ENCODE results near the gene TCP11L1.
"Not testable (repeated sequence)": the region's sequence is repeated elsewhere in the genome, so short reads cannot be mapped to it uniquely, and the experiment has no call there.

Gene TCP11L1

GRCh38 chr11:33033493-33033892 is 5.9 kb upstream of the TCP11L1 start:
- DNase-seq (ENCODE audit: low read depth), result no peak

GRCh38 chr11:33035011-33035410 is 4.4 kb upstream of the TCP11L1 start:
- DNase-seq (ENCODE audit: low read depth), result no peak

- peak; percentile 7 for DNase-seq (ENCODE audit: low read depth)
Observed at GRCh38 chr11:33040033-33040861, 875 bp downstream of the TCP11L1 start.

GRCh38 chr11:33040862-33041453 is 1.6 kb downstream of the TCP11L1 start:
- no peak for DNase-seq (ENCODE audit: low read depth)

GRCh38 chr11:33043221-33043830 is 4.0 kb downstream of the TCP11L1 start:
- DNase-seq (ENCODE audit: low read depth), result no peak

- DNase-seq (ENCODE audit: low read depth), result no peak
Observed at GRCh38 chr11:33044285-33044756, 4.9 kb downstream of the TCP11L1 start.

GRCh38 chr11:33045551-33046255 is 6.3 kb downstream of the TCP11L1 start:
- DNase-seq (ENCODE audit: low read depth), result no peak

GRCh38 chr11:33048701-33049100 is 9.3 kb downstream of the TCP11L1 start:
- DNase-seq (ENCODE audit: low read depth), result not testable (repeated sequence)

GRCh38 chr11:33049565-33050408 is 10.4 kb downstream of the TCP11L1 start:
- DNase-seq (ENCODE audit: low read depth), result not testable (repeated sequence)

GRCh38 chr11:33052231-33052630 is 12.9 kb downstream of the TCP11L1 start:
- DNase-seq (ENCODE audit: low read depth), result no peak

- no peak for DNase-seq (ENCODE audit: low read depth)
Observed at GRCh38 chr11:33055375-33055774, 16.0 kb downstream of the TCP11L1 start.

- DNase-seq (ENCODE audit: low read depth), result no peak
Observed at GRCh38 chr11:33057284-33057683, 17.9 kb downstream of the TCP11L1 start.

- no peak for DNase-seq (ENCODE audit: low read depth)
Observed at GRCh38 chr11:33059331-33060007, 20.1 kb downstream of the TCP11L1 start.

- no peak for DNase-seq (ENCODE audit: low read depth)
Observed at GRCh38 chr11:33060271-33060670, 20.9 kb downstream of the TCP11L1 start.

- DNase-seq (ENCODE audit: low read depth), result no peak
Observed at GRCh38 chr11:33062137-33062536, 22.8 kb downstream of the TCP11L1 start.

GRCh38 chr11:33063326-33063881 is 24.0 kb downstream of the TCP11L1 start:
- no peak for DNase-seq (ENCODE audit: low read depth)

- DNase-seq (ENCODE audit: low read depth), result no peak
Observed at GRCh38 chr11:33064033-33064825, 24.9 kb downstream of the TCP11L1 start.

GRCh38 chr11:33064866-33065265 is 25.5 kb downstream of the TCP11L1 start:
- no peak for DNase-seq (ENCODE audit: low read depth)

- peak; percentile 55 for DNase-seq (ENCODE audit: low read depth)
Observed at GRCh38 chr11:33065445-33066178, 26.2 kb downstream of the TCP11L1 start.

All from activated T-helper 9 cell treated with anti-CD3 and anti-CD28 coated beads, Interleukin-2, amount 50 U/mL, for 16 hours (primary cell).